GM21447 (cell line): ENCODE data around the gene SIGLEC7.
"Not testable (repeated sequence)": the region's sequence is repeated elsewhere in the genome, so short reads cannot be mapped to it uniquely, and the experiment has no call there.

Experiments used
- ATAC-seq: cut with Tn5 transposase; IDR thresholded peaks from one replicate; pipeline ENCODE4 v1.9.1; 2021; ENCODE audit not compliant: unreplicated experiment

Gene SIGLEC7

GRCh38 chr19:51166846-51167490, 24.9 kb downstream of the SIGLEC7 start:
- ATAC-seq: no peak

- ATAC-seq: no peak
Measured at GRCh38 chr19:51168564-51169282, 26.6 kb downstream of the SIGLEC7 start.

GRCh38 chr19:51169283-51169918, 27.3 kb downstream of the SIGLEC7 start:
- ATAC-seq: not testable (repeated sequence)

- ATAC-seq: no peak
Measured at GRCh38 chr19:51172223-51172622, 30.1 kb downstream of the SIGLEC7 start.

GRCh38 chr19:51173681-51174080, 31.6 kb downstream of the SIGLEC7 start:
- no peak for ATAC-seq

GRCh38 chr19:51179256-51179655, 37.2 kb downstream of the SIGLEC7 start:
- no peak for ATAC-seq

GRCh38 chr19:51181377-51181912, 39.3 kb downstream of the SIGLEC7 start:
- ATAC-seq: no peak

- no peak for ATAC-seq
Measured at GRCh38 chr19:51181913-51182419, 39.9 kb downstream of the SIGLEC7 start.

- ATAC-seq: no peak
Measured at GRCh38 chr19:51183629-51184028, 41.5 kb downstream of the SIGLEC7 start.

GRCh38 chr19:51185069-51185867, 43.2 kb downstream of the SIGLEC7 start:
- ATAC-seq: no peak

- no peak for ATAC-seq
Measured at GRCh38 chr19:51185868-51186215, 43.7 kb downstream of the SIGLEC7 start.

GRCh38 chr19:51186323-51186722, 44.2 kb downstream of the SIGLEC7 start:
- no peak for ATAC-seq

GRCh38 chr19:51187395-51188226, 45.5 kb downstream of the SIGLEC7 start:
- no peak for ATAC-seq

GRCh38 chr19:51188227-51188559, 46.1 kb downstream of the SIGLEC7 start:
- ATAC-seq: no peak

- no peak for ATAC-seq
Measured at GRCh38 chr19:51192689-51193088, 50.6 kb downstream of the SIGLEC7 start.

- no peak for ATAC-seq
Measured at GRCh38 chr19:51194527-51195315, 52.6 kb downstream of the SIGLEC7 start.

- ATAC-seq: no peak
Measured at GRCh38 chr19:51195316-51195586, 53.1 kb downstream of the SIGLEC7 start.

GRCh38 chr19:51195616-51196015, 53.5 kb downstream of the SIGLEC7 start:
- ATAC-seq: no peak

GRCh38 chr19:51196181-51196580, 54.1 kb downstream of the SIGLEC7 start:
- ATAC-seq: no peak

- ATAC-seq: no peak
Measured at GRCh38 chr19:51198641-51199040, 56.5 kb downstream of the SIGLEC7 start.
